Transverse colon (tissue), 4 donors: ENCODE measurements around the gene PSKH1. TPM values are rescaled to one million over a fixed set of nuclear protein-coding genes. Genes with fewer than 3 reads are reported as not detected.

Source experiments
- DNase-seq: peaks from one replicate; pipeline ENCODE4 v3.0.0-alpha.2; 2019
- H3K27ac ChIP-seq, 4 donors: fragments of 200-600 bp; sonication (generic); 2 replicates each; pipeline ENCODE4 v1.5.1; 2016 to 2018; ENCODE audit warnings: inconsistent platforms in 4 of 4
- H3K27me3 ChIP-seq: fragments of 200-600 bp; sonication (generic); 2 replicates; pipeline ENCODE4 v1.5.1; 2017; ENCODE audit warnings: inconsistent platforms
- H3K36me3 ChIP-seq, 4 donors: fragments of 200-600 bp; sonication (generic); 2 replicates each; pipeline ENCODE4 v1.5.1; 2017 to 2019; ENCODE audit warnings: inconsistent platforms in 4 of 4
- H3K4me1 ChIP-seq, 4 donors: fragments of 200-600 bp; sonication (generic); 2 replicates each; pipeline ENCODE4 v1.5.1; 2017 to 2020; ENCODE audit warnings: inconsistent platforms in 4 of 4
- H3K4me3 ChIP-seq, 4 donors: fragments of 200-600 bp; sonication (generic); 1 replicate in 1 of 4; 2 replicates in 3 of 4; pipeline versions ENCODE4 v1.5.1 to v1.6.1; 2017 to 2019; ENCODE audit warnings: inconsistent platforms in 4 of 4
- H3K9me3 ChIP-seq, 2 donors: fragments of 200-600 bp; sonication (generic); 2 replicates each; pipeline ENCODE4 v1.5.1; 2017 to 2019; ENCODE audit warnings: inconsistent platforms in 2 of 2
- EP300 ChIP-seq: sonication (generic); formaldehyde crosslinking; IDR thresholded peaks from one replicate; pipeline ENCODE4 v1.6.1; 2017; ENCODE audit warnings: antibody characterized with exemption, low read depth
- POLR2A ChIP-seq: fragments of 450-650 bp; IDR thresholded peaks from one replicate; pipeline ENCODE4 v1.6.1; 2016; ENCODE audit warnings: antibody characterized with exemption, mild to moderate bottlenecking, moderate library complexity
- POLR2AphosphoS5 ChIP-seq, 3 donors: sonication (generic); formaldehyde crosslinking; IDR thresholded peaks; one replicate each; pipeline ENCODE4 v1.6.1; 2016; ENCODE audit warnings: antibody characterized with exemption in 3 of 3
- WGBS, 2 donors: methylation state at CpG; one replicate each; pipeline ENCODE4 v1.1.5; 2018; ENCODE audit warnings: low coverage in 1 of 2; 5-methylcytosine and 5-hydroxymethylcytosine counted together
- in situ Hi-C, 4 donors: fragments of 200-750 bp; cut with MboI; loops; one replicate each; pipeline versions ENCODE4 v1.15.0 to v1.15.1; 2017; ENCODE audit warnings: low sequenced_read_pairs in 3 of 4, low pct_ligation_motif_present in 1 of 4, low pct_unique_long_range_greater_than_20kb in 1 of 4
- intact Hi-C: fragments of 100-400 bp; cut with DNase I; formaldehyde crosslinking; loops from one replicate; pipeline ENCODE4 v1.15.1; 2023; ENCODE audit warnings: low total_unique reads
- total RNA-seq, 4 donors: library from RNA; depleted of rRNA; stranded (reverse); fragments of >200 nt; gene quantifications; one replicate each; pipeline ENCODE4 v1.1.0, GENCODE V29; 2016
- TF ChIP-seq, protein P1 (sequence below), 5 experiments: fragments of 200-600 bp in 3 of 5; fragments of 450-650 bp in 2 of 5; sonication (generic) in 3 of 5; IDR thresholded peaks; 1 replicate in 2 of 5; 2 replicates in 3 of 5; pipeline ENCODE4 v1.5.1; 2016 to 2017; ENCODE audit warnings: antibody characterized with exemption in 5 of 5, inconsistent platforms in 3 of 5, mild to moderate bottlenecking in 2 of 5, moderate library complexity in 1 of 5

The PSKH1 gene
- total RNA-seq, 4 donors from 2014 or later = 24.1 to 132 (median 56.2) TPM

DNA sequence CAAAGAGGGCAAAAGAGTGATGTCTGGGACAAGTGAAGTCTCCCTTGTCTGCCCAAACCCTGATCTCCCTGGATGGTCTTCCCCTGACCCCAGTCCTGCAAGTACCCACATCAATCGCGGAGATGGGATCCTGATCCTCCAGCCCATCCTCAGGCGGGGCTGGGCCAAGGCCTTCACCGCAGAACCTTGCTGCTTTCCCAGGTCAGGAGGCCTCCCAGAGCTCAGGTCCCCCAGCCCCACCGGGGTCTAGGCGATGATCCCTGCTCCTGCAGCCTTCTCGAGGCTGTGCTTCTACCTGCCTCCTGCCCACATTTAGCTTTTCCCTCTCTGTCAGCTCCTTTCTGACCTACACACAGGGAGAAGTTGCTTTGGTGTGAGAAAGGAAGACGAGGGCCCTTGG lies 69.1 kb downstream of the PSKH1 start:
- 99% methylated on average over 8 of the region's 8 CpGs; no CpG with 5 or more reads in 1 of the 2 donors for whole genome bisulfite sequencing, 2 donors
- Histone ChIP-seq H3K36me3 (no peaks in the 10 kb centered on the region), H3K4me1 (peaks cover 15 to 59% (median 36%) of the 10 kb centered on the region in 4 donors), H3K9me3 (no peaks in the 10 kb centered on the region), H3K4me3 (no peak overlapping the region), H3K27ac (peak overlapping the region in 3 of 4 donors; percentile 36 to 74 (median 65)), H3K27me3 (no peaks in the 10 kb centered on the region)
- DNase-seq = no peak
- TF ChIP-seq POLR2A = no peak
- no peak for TF ChIP-seq POLR2AphosphoS5 (IDR thresholded peaks at IDR 0.05)
- no peak for TF ChIP-seq EP300
- TF ChIP-seq, protein P1, sequence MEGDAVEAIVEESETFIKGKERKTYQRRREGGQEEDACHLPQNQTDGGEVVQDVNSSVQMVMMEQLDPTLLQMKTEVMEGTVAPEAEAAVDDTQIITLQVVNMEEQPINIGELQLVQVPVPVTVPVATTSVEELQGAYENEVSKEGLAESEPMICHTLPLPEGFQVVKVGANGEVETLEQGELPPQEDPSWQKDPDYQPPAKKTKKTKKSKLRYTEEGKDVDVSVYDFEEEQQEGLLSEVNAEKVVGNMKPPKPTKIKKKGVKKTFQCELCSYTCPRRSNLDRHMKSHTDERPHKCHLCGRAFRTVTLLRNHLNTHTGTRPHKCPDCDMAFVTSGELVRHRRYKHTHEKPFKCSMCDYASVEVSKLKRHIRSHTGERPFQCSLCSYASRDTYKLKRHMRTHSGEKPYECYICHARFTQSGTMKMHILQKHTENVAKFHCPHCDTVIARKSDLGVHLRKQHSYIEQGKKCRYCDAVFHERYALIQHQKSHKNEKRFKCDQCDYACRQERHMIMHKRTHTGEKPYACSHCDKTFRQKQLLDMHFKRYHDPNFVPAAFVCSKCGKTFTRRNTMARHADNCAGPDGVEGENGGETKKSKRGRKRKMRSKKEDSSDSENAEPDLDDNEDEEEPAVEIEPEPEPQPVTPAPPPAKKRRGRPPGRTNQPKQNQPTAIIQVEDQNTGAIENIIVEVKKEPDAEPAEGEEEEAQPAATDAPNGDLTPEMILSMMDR (IDR thresholded peaks at IDR 0.05) = no peak
- in situ Hi-C loops (no loop called here), intact Hi-C loops (no loop called here)

DNA sequence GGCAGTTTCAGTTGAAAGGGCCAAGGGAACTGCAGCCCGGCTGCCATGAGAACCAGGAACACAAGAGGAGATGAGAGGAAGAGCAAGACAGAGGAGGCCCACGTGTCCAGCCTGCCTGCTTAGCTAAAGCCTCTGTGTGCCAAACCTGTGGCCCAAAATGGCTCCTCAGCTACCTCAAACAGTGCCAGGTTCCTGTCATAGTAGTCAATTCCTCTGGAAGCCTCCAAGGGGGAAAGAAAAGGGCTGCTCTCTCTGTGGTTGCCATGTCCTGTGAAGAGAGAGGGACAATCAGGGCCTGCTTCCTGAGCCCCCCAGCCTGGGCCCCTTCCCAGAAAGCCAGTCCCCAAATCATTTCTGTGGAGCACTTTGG lies 70.2 kb downstream of the PSKH1 start:
- H3K4me3 ChIP-seq = no peak overlapping the region
- intact Hi-C loops = no loop called here
- 68 to 80% methylated on average over 1 to 2 of the region's 2 CpGs for WGBS, 2 donors

DNA sequence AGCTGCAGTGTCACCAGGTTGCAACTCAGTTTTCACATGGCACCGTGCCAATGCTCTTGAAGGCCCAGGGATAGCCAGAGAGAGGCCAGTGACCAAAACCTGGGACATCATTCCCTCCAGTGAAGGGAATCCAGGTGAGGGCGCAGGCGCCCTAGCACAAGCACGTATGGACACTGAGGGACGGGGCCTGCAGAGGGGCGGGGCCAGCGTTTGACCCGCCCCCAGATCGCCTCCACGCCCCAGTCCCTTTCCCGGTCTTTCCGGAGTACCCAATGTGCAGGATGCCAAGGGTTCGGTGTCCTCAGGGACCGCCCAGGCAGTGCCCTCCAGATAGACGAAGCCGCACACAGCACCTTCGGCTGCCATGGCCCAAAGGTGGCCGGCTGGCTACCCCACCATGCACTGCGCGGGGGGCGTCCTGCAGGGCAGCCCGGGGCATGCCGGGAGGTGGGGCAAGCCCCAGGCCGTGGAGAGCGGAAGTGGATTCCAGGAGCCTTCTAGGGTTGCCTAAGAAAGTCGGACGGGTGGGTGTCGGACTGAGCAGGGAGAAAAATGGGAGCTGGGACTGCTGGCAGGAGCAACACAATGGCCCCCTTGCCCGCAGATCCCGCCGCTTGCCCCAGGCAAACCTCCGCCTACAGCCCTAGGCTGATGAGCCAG lies 70.7 kb downstream of the PSKH1 start:
- H3K9me3 ChIP-seq = no peaks in the 10 kb centered on the region
- H3K27ac ChIP-seq = peak overlapping the region; percentile 2 to 49 (median 24)
- H3K4me3 ChIP-seq = no peak overlapping the region
- in situ Hi-C loops = no loop called here
- H3K27me3 ChIP-seq = peaks cover 10% of the 10 kb centered on the region
- H3K36me3 ChIP-seq = no peaks in the 10 kb centered on the region
- WGBS, 2 donors = 75% methylated on average over 32 of the region's 32 CpGs; no CpG with 5 or more reads in 1 of the 2 donors
- DNase-seq = no peak
- no peak for TF ChIP-seq POLR2A
- intact Hi-C loops = no loop called here
- peaks cover 15 to 62% (median 41%) of the 10 kb centered on the region in 4 donors for H3K4me1 ChIP-seq

More for the DNA sequence above, 70.2 kb downstream of the PSKH1 start:
- Histone ChIP-seq H3K4me1 (peaks cover 15 to 59% (median 41%) of the 10 kb centered on the region in 4 donors), H3K9me3 (no peaks in the 10 kb centered on the region), H3K27me3 (peaks cover 7% of the 10 kb centered on the region), H3K36me3 (no peaks in the 10 kb centered on the region), H3K27ac (peak overlapping the region; percentile 2 to 49 (median 24))
- no peak for DNase-seq
- in situ Hi-C loops = no loop called here
- TF ChIP-seq, protein P1 (IDR thresholded peaks at IDR 0.05) = no peak
- no peak for TF ChIP-seq EP300
- TF ChIP-seq POLR2A = no peak
- no peak for TF ChIP-seq POLR2AphosphoS5 (IDR thresholded peaks at IDR 0.05)

DNA sequence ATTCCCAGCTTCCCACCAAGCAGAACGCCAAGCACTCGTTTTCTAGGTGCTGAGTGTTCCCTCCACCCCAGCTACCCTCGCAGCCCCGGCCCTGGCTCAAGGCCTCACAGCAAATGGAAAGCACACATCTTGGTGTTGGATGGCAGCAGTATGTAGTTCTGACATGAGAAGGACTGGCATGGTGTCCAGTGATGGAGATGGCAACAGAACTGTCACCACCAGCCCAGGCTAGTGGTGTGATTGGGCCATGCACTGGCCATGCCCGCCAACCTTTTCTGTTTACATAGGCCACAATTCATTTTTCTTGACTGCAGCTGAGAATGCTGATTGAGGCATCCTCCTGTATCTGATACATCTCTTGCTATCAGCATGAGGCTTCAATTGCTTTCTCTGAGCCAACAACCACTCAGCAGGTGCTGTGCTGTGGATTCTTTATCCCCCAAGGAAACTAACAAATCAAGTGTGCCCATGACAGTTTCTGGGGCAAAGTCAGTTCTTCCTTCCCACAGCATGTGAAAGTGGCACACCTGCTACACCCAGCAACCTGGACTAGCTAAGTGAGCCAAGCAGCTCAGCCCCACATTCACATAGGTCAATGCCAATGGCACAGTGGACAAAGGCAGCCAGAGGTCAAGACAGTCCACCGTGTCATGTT lies 71.5 kb downstream of the PSKH1 start:
- H3K27me3 ChIP-seq = peaks cover 19% of the 10 kb centered on the region
- H3K36me3 ChIP-seq = no peaks in the 10 kb centered on the region
- in situ Hi-C loops (no loop called here), intact Hi-C loops (no loop called here)
- DNase-seq = no peak
- H3K4me3 ChIP-seq = no peak overlapping the region
- peak overlapping the region; percentile 2 to 95 (median 24) for H3K27ac ChIP-seq
- peaks cover 15 to 62% (median 39%) of the 10 kb centered on the region in 4 donors for H3K4me1 ChIP-seq
- TF ChIP-seq POLR2AphosphoS5 (IDR thresholded peaks at IDR 0.05) (no peak), POLR2A (no peak), EP300 (no peak)
- TF ChIP-seq, protein P1 (IDR thresholded peaks at IDR 0.05) = no peak
- H3K9me3 ChIP-seq = no peaks in the 10 kb centered on the region
- 80 to 88% methylated on average over 2 to 6 of the region's 6 CpGs for WGBS, 2 donors
